Fibroblast of villous mesenchyme (primary cell): ENCODE measurements around the gene GATD1. TPM values are rescaled to one million over a fixed set of nuclear protein-coding genes. Genes with fewer than 3 reads are reported as not detected.

Source experiments
- DNase-seq: peaks from one replicate; pipeline ENCODE4 v3.0.0-alpha.2; 2010; ENCODE audit warnings: low read depth
- H3K4me3 ChIP-seq: 2 replicates; pipeline ENCODE4 v1.5.1; 2011; ENCODE audit warnings: low read depth, mild to moderate bottlenecking, low read length
- total RNA-seq: library from RNA; depleted of rRNA; stranded (reverse); fragments of >200 nt; gene quantifications from 2 replicates; pipeline ENCODE4 v1.2.3, GENCODE V29; 2012
- TF ChIP-seq, protein P1 (sequence below): IDR thresholded peaks from 2 replicates; pipeline ENCODE4 v1.5.1; 2012; ENCODE audit warnings: low read depth, mild to moderate bottlenecking, low read length; ENCODE audit not compliant: insufficient read depth

The GATD1 gene
- total RNA-seq, 1 donor, result 26.3 TPM

- TF ChIP-seq, protein P1, sequence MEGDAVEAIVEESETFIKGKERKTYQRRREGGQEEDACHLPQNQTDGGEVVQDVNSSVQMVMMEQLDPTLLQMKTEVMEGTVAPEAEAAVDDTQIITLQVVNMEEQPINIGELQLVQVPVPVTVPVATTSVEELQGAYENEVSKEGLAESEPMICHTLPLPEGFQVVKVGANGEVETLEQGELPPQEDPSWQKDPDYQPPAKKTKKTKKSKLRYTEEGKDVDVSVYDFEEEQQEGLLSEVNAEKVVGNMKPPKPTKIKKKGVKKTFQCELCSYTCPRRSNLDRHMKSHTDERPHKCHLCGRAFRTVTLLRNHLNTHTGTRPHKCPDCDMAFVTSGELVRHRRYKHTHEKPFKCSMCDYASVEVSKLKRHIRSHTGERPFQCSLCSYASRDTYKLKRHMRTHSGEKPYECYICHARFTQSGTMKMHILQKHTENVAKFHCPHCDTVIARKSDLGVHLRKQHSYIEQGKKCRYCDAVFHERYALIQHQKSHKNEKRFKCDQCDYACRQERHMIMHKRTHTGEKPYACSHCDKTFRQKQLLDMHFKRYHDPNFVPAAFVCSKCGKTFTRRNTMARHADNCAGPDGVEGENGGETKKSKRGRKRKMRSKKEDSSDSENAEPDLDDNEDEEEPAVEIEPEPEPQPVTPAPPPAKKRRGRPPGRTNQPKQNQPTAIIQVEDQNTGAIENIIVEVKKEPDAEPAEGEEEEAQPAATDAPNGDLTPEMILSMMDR, result no peak
- no peak for DNase-seq
- no peak overlapping the region for H3K4me3 ChIP-seq
Observed at GRCh38 chr11:724049-724777, 53.1 kb downstream of the GATD1 start.

- TF ChIP-seq, protein P1, result peak; percentile 60
- no peak overlapping the region for H3K4me3 ChIP-seq
- DNase-seq, result peak; percentile 71
Observed at GRCh38 chr11:723120-723883, 54.0 kb downstream of the GATD1 start.

- no peak overlapping the region for H3K4me3 ChIP-seq
- TF ChIP-seq, protein P1, result no peak
- no peak for DNase-seq
Observed at GRCh38 chr11:722346-722811, 54.9 kb downstream of the GATD1 start.

GRCh38 chr11:721741-722345 is 55.4 kb downstream of the GATD1 start:
- TF ChIP-seq, protein P1, result no peak
- DNase-seq, result no peak
- H3K4me3 ChIP-seq, result no peak overlapping the region

GRCh38 chr11:721247-721740 is 56.0 kb downstream of the GATD1 start:
- no peak overlapping the region for H3K4me3 ChIP-seq
- no peak for DNase-seq
- TF ChIP-seq, protein P1, result no peak

DNA sequence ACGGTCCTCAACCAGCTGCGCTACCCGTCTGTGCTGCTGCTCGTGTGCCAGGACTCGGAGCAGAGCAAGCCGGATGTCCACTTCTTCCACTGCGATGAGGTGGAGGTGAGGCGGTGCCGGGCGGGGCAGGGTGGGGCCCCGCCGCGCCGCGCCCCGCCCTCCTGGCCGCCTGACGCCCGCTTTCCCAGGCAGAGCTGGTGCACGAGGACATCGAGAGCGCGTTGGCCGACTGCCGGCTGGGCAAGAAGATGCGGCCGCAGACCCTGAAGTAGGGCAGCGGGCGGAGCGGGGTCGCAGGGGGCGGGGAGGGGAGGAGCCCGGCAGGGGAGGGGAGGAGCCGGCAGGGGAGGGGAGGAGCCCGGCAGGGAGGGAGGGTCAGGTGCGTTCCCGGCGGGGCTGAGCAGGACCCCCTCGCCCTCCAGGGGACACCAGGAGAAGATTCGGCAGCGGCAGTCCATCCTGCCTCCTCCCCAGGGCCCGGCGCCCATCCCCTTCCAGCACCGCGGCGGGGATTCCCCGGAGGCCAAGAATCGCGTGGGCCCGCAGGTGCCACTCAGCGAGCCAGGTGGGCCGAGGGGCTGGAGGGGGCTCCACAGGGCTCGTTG is 56.5 kb downstream of the GATD1 start:
- DNase-seq, result peak; percentile 53
- H3K4me3 ChIP-seq, result no peak overlapping the region
- TF ChIP-seq, protein P1, result no peak
